ENCODE results near the gene TNFSF13. TPM values are rescaled to one million over a fixed set of nuclear protein-coding genes. Genes with fewer than 3 reads are reported as not detected.

Gene TNFSF13, protein sequence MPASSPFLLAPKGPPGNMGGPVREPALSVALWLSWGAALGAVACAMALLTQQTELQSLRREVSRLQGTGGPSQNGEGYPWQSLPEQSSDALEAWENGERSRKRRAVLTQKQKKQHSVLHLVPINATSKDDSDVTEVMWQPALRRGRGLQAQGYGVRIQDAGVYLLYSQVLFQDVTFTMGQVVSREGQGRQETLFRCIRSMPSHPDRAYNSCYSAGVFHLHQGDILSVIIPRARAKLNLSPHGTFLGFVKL
- not detected for total RNA-seq

DNA sequence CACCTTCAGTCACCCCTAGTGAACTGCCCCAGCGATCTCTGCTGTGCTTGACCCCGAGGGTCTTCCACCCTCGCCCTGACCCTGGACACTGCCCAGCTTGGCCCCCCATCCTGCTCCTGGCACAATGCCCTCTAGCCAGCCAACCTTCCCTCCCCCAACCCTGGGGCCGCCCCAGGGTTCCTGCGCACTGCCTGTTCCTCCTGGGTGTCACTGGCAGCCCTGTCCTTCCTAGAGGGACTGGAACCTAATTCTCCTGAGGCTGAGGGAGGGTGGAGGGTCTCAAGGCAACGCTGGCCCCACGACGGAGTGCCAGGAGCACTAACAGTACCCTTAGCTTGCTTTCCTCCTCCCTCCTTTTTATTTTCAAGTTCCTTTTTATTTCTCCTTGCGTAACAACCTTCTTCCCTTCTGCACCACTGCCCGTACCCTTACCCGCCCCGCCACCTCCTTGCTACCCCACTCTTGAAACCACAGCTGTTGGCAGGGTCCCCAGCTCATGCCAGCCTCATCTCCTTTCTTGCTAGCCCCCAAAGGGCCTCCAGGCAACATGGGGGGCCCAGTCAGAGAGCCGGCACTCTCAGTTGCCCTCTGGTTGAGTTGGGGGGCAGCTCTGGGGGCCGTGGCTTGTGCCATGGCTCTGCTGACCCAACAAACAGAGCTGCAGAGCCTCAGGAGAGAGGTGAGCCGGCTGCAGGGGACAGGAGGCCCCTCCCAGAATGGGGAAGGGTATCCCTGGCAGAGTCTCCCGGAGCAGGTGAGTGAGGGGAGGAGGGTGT is at the start of gene TNFSF13:
TNFSF13 (plus strand) TSS at position 207 of the 776 bp plus-strand sequence; CDS start at position 497, 290 bp downstream.
- no peak for DNase-seq

DNA sequence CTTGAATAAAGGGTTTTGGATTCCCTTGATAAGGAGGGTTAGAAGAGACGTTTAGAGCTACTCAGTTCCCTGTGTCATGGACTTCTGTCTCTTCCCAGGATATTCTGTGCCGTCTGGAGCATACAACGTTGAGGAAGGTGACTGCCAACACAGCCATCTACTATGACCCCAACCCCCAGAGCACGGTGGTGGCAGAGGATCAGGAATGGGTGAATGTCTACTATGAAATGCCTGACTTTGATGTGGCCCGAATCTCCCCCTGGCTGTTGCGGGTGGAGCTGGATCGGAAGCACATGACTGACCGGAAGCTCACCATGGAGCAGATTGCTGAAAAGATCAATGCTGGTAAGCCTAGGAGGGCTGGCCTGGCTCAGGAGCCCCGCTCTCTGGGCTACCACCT is 49.7 kb upstream of the TNFSF13 start:
- no peak for DNase-seq

DNA sequence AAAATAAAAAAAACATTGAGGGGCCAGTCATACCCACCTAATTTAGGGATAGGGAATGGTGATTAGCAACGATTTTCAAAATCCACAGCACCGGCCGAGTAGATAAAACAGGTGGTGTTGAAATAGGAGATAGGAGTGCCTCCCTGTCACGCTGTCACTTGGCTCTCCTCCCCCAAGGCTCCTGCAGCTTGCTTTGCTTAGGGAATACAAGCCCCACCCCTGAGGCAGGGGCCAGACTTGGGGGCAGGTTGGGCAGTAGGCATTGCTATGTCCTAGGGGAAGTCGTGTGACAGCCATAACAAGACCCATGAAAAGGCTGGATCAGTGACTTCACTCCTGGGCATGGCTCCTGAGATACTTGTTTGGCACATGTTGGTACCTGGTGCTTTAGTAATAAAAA is 48.6 kb upstream of the TNFSF13 start:
- no peak for DNase-seq

DNA sequence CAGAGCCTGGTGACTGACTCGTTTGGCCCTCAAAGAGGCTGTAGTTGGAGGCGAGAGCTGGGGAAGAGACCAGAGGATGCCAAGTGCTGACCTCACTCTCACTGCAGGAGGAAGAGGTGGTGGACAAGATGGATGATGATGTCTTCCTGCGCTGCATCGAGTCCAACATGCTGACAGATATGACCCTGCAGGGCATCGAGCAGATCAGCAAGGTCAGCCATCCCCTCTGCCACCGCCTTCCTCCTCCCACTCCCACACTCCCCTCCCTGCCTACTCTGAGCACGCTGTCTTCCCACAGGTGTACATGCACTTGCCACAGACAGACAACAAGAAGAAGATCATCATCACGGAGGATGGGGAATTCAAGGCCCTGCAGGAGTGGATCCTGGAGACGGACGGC is 47.4 kb upstream of the TNFSF13 start:
- no peak for DNase-seq

DNA sequence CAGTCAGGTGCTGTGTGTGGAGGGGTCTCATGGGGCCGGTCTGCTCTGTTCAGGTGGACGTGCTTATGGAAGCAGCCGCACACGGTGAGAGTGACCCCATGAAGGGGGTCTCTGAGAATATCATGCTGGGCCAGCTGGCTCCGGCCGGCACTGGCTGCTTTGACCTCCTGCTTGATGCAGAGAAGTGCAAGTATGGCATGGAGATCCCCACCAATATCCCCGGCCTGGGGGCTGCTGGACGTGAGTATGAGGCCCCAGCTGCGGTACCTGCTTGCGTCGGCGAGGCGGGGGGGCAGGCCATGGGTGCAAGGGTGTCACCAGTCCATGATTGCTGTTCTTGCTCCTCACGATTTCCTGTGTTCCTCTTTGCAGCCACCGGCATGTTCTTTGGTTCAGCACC is 46.4 kb upstream of the TNFSF13 start:
- DNase-seq: no peak

DNA sequence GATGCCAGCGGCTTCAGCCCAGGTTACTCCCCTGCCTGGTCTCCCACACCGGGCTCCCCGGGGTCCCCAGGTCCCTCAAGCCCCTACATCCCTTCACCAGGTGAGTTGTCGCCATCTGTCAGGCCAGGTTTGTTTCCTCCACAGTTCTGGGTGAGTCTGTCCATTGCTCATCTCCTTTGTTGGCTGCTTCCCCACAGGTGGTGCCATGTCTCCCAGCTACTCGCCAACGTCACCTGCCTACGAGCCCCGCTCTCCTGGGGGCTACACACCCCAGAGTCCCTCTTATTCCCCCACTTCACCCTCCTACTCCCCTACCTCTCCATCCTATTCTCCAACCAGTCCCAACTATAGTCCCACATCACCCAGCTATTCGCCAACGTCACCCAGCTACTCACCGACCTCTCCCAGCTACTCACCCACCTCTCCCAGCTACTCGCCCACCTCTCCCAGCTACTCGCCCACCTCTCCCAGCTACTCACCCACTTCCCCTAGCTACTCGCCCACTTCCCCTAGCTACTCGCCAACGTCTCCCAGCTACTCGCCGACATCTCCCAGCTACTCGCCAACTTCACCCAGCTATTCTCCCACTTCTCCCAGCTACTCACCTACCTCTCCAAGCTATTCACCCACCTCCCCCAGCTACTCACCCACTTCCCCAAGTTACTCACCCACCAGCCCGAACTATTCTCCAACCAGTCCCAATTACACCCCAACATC is 45.6 kb upstream of the TNFSF13 start:
- no peak for DNase-seq

DNA sequence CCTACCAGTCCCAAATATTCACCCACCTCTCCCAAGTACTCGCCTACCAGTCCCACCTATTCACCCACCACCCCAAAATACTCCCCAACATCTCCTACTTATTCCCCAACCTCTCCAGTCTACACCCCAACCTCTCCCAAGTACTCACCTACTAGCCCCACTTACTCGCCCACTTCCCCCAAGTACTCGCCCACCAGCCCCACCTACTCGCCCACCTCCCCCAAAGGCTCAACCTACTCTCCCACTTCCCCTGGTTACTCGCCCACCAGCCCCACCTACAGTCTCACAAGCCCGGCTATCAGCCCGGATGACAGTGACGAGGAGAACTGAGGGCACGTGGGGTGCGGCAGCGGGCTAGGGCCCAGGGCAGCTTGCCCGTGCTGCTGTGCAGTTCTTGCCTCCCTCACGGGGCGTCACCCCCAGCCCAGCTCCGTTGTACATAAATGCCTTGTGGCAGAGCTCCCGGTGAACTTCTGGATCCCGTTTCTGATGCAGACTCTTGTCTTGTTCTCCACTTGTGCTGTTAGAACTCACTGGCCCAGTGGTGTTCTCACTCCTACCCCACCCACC is 44.6 kb upstream of the TNFSF13 start:
- no peak for DNase-seq

DNA sequence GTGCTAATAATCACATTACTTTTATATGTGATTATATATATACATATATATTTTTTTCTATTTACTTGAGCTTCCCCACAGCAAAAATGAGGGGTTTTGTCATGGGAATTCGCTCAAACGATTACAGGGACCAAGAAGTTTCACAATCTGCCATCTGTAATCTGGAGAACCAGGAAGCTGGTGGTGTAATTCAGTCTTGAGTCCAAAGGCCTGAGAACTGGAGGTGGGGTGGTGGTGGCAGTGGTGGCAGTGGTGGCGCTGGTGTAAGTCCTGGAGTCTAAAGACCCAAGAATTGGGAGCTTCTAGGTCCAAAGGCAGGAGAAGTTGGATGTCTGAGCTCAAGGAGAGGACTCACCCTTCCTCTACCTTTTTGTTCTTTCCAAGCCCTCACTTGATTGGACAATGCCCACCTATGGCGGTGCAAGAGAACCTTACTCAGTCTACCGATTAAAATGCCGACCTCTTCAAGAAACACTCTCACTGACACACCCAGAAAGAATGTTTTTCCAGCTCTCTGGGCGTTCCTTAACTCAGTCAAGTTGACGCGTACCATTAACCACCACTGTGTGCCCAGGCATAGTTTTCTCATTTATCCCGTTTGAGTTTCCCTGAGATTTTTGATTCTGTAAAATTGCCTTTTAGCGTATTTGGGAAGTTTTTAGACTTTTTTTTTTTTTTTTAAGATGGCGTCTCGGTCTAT is 42.5 kb upstream of the TNFSF13 start:
- no peak for DNase-seq

DNA sequence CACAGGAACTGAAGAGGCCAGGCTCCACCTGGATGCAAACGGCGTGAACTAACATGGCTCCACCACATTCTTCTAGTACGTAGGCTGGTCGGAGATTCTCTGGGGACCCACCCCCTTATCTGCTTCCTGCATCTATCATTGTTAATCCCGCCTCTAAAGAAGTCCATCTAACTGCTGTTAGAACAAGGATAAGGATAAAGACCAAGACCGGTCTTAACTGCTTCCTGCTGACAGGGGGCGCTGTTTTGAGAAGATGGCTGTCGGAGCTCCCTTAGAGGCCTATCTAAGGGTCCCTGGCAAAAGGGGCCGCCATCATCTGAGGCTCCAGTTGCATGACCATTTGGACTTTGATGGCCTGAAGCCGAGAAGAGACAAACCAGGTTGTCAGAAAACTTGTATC is 35.5 kb upstream of the TNFSF13 start:
- DNase-seq: peak; percentile 47

DNA sequence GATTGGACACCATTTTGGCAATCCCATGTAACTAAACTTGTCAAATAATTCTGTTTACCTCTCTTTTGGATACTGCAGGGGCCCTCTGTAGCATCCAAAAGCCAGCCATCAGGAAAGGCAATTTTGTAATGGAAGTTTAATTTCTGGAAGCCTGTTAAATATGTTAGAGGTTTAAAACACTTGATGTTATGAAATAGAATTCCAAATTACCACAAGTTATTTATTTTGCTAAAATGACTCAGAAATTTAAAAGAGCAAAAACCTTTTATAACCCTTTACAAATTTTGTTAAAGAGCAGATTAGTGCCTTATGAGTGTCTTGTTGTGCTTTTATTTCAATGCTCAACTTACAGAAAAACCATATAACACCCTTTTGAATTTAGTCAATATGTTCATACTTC is 29.7 kb upstream of the TNFSF13 start:
- no peak for DNase-seq

DNA sequence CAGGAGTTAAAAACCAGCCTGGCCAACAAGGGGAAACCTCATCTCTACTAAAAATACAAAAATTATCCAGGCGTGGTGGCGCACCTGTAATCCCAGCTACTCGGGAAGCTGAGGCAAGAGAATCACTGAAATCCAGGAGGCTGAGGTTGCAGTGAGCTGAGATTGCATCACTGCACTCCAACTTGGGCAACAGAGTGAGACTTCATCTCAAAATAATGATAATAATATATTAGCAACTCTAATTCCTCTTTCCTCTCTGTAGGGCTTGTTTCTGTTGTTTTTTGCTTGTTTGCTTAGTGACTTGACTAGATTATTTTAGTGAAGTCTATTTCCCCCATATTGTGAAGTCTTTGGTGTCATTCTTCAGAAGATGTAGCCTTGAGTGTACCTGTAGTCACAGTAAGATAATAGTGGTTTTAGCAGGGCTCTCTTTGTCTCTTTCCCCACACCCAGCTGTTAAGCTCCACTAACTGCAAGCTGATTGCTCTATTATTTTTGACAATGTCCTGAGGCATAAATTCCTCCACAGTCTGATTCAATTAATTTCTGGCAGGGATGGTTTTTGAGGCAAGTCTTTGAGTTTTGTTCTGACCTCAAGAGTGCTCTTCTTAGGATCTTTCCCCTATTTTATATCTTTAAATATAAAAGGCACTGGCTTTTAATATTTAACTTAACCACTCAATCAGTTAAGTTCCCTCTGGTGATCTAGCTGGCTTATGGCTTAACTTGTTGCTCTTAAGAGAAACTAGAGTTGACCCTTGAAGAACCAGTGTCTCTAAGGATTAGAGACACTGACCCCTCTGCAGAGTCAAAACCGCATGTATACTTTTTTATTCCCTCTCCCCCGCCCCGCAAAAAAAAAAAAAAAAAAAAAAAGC is 28.3 kb upstream of the TNFSF13 start:
- DNase-seq: no peak

DNA sequence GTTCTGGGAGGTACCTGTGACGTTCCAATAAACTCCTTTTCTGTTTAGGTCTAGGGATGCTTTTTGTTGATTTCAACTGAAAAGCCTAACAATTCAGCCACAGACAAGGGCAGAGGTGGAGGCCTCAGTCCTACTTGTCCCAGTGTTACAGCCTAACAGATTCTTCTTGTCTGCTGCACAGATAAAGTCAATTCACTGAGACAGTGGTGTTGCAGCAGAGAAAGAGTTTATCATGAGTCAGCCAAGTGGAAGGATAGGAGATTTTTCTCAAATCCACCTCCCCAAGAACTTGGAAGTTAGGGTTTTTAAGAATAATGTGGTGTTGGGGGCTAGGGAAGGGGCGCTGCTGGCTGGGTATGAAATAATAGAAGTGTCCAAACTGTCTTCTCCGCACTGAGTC is 20.5 kb upstream of the TNFSF13 start:
- no peak for DNase-seq

DNA sequence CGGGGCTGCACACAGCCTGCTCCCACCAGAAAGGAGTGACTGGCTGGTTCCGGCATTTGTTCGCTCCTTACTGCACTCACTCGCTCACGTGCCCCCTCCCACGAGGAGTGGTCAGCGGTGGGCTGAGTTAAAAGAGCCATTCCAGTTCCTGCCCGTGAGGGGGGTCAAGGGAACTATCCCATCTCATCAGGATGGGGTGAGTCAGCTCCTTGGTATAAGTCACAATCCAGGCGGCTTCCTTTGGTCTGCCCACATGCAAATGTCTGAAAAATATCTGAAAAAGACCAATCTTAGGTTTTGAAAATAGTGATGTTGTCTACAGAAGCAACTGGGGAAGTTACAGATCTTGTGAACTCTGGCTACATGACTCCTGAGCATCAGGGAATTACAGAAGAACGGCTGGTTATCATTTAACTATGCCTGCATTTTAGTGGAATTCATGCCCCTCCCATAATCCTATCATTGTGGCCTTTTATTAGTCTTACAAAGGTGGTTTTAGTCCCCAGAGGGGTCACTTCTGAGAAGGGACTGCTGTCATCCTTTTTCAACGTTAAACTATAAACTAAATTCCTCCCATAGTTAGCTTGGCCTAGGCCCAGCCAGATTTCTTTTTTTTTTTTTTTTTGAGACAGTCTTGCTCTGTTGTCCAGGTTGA is 19.5 kb upstream of the TNFSF13 start:
- DNase-seq: no peak

DNA sequence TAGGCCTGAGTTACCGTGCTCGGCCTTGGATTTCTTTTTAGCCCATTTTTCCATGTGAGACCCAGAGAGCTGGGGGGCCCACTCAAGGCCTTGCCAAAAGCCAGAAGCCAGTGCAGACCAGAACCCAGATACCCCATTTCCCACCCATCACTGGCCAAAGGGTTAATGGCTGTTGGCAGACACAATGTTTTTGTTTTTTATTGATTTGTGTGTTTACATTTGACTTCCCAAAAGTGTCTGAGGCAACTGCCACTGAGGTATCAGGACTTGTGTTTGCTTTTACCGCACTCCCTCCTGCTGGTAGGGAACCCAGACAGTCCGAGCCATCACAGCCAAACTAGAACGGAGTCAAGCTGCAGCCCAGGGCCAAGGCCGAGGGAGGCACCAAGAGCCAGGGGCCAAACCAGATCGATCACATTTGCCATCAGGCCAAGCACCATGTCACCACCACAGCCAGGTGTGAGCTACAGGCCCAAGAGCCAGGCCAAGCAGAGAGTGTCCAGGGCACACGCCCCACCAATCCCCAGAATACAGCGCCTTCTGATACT is 17.4 kb upstream of the TNFSF13 start:
- DNase-seq: no peak

DNA sequence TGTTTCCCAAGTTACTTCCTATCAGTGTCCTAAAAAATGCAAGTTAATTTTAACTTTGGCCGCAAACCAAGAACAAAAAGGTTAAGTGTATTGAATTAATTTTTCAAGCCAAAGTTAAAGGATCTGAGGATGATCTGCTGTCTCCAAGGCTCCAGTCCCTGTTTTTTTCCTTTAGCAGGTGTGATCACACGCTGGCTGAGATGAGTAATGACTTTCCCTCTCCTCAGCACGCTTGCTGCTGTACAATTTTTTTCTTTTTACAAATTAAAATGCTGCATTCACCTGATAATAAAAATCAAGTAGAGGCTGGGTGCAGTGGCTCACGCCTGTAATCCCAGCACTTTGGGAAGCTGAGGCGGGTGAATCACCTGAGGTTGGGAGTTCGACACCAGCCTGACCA is 13.6 kb upstream of the TNFSF13 start:
- DNase-seq: no peak

DNA sequence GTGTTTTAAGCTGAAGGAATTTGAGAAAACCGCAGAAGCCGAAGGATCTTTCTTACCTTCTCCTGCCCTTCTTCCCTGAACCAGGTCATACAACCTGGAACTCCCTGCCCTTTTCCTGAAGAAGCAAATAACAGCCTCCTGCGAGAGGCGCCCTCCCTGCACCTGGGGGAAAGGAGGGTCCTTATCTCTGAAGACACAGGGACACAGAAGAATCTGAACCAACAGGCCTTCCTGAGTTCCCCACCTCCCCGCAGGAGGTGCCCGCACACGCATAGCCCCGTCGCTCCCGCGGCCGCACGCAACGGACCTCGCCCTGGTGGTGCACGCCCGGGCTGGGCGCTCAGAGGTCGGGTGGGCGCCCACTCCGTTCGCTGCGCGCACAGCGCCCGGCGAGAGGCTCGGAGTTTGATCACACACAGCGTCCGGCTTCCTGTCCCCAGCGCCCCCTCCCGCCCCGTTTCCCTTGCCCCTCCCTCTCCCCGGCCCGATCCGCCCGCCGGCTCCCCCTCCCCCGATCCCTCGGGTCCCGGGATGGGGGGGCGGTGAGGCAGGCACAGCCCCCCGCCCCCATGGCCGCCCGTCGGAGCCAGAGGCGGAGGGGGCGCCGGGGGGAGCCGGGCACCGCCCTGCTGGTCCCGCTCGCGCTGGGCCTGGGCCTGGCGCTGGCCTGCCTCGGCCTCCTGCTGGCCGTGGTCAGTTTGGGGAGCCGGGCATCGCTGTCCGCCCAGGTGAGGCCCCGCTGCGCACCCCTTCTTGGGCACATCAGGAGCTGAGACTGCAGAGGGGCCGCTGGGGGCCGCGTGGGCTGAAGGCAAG is 9.8 kb upstream of the TNFSF13 start, which contains the start of gene TNFSF12:
TNFSF12 (plus strand) TSS at position 474 of the 816 bp plus-strand sequence; CDS start at position 570, 96 bp downstream.
- DNase-seq: peak; percentile 39

DNA sequence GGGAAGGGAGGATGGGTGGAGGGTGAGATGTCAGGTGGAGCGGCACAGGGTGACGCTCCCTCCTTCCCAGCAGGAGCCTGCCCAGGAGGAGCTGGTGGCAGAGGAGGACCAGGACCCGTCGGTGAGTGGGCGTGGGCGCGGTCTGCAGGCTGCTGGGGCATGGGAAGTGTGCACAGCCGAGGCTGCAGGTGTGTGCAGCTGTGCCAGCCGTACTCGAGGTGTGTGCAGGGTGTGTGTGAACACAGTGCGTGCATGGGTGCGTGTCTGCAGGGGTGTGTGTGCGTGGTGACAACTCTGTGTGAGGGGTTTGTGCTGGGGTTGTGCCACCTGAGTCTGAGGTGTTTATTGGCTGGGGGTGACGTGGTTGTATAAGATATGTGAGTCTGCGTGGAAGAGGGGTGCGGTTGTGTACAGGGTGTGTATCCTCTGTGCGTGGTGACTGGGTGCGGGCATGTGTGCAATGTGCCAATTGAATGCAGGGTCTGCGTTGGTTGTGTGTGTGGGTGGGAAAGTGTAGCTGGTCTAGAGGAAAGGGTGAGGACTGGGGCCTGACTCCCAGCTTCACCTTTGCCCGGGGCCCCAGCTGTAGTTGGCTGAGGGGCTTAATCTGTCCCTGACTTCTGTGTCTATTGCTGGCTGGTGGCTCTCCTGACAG is 9.0 kb upstream of the TNFSF13 start:
- DNase-seq: peak; percentile 20

DNA sequence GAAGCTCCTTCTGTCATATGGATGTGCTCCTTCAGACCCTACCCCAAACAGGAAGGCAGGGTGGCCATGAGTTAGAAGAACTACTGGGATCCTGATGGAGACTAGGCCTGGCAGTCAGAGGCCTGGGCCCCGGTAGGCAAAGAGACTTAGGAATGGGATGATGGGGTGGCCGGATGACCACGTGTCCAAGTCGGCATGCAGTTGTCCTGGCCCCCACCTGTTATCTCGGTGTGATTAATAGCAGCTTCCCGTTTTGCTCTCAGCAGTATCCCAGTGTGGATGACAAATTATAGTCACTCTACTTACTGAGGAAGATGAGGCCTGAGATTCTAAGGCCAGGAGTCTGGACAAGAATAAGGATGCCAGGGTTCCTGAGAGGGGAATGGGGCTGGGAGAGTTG is 8.2 kb upstream of the TNFSF13 start:
- no peak for DNase-seq

DNA sequence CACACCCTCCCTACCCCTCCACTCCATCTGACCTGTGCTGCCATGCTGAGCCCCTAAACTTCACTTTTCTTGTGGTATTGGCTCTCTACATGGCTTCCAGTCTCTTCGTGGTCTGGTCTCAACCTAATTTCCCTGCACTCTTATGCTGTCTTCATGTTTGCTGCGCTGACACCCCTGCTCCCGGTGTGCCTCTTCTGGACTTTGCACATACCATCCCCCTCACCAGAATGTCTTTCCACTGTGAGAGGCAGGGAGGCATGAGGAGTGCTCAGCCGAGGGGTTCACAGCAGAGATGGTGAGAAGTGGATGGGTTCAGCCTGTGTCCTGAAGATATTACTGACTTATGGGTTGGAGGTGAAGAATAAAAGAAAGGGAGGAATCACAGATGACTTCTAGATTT is 7.2 kb upstream of the TNFSF13 start:
- DNase-seq: no peak

Measured in effector CD4-positive, alpha-beta T cell (primary cell).